Sigmoid colon (tissue), 4 donors: ENCODE results near the gene STRIP1.

Experiments
- CTCF ChIP-seq, 4 experiments: fragments of 450-650 bp in 3 of 4; fragments of 200-600 bp in 1 of 4; IDR thresholded peaks; one replicate each; pipeline ENCODE4 v1.5.1; 2016 to 2019; ENCODE audit warnings: antibody characterized with exemption in 4 of 4, mild to moderate bottlenecking in 3 of 4, moderate library complexity in 2 of 4
- EP300 ChIP-seq, 4 donors: sonication (generic); formaldehyde crosslinking; IDR thresholded peaks; one replicate each; pipeline ENCODE4 v1.6.1; 2017; ENCODE audit warnings: antibody characterized with exemption in 4 of 4
- POLR2A ChIP-seq, 2 donors: fragments of 450-650 bp; IDR thresholded peaks; one replicate each; pipeline ENCODE4 v1.6.1; 2016; ENCODE audit warnings: antibody characterized with exemption in 2 of 2, mild to moderate bottlenecking in 2 of 2, moderate library complexity in 2 of 2
- POLR2AphosphoS5 ChIP-seq, 4 donors: sonication (generic); formaldehyde crosslinking; IDR thresholded peaks; one replicate each; pipeline ENCODE4 v1.6.1; 2017; ENCODE audit warnings: antibody characterized with exemption in 4 of 4

GRCh38 chr1:110064576-110065337, 30.3 kb downstream of the STRIP1 start:
- TF ChIP-seq EP300 (IDR thresholded peaks at IDR 0.05) (no peak), CTCF (IDR thresholded peaks at IDR 0.05) (no peak), POLR2A (IDR thresholded peaks at IDR 0.05) (no peak), POLR2AphosphoS5 (IDR thresholded peaks at IDR 0.05) (no peak)
